ENCODE data around the gene PPP4R3C. TPM values are rescaled to one million over a fixed set of nuclear protein-coding genes. Genes with fewer than 3 reads are reported as not detected.

The PPP4R3C gene
- total RNA-seq, 3 donors from 2014 or later (not counting 1 experiment from before 2014, with no cell fraction given), result not detected

GRCh38 chrX:27439771-27440170 is 23.4 kb downstream of the PPP4R3C start:
- no peaks in the 10 kb centered on the region for H3K4me1 Mint-ChIP-seq
- Histone ChIP-seq H3K27me3 (ENCODE audit: control insufficient read depth, insufficient read depth, low read length) (no peaks in the 10 kb centered on the region), H3K27ac (ENCODE audit: low read length) (no peak overlapping the region), H3K4me1 (ENCODE audit: control insufficient read depth, insufficient read depth, low read length) (no peaks in the 10 kb centered on the region), H3K9me3 (ENCODE audit: control insufficient read depth, insufficient read depth, low read length) (peaks cover 2% of the 10 kb centered on the region), H3K36me3 (ENCODE audit: control insufficient read depth, insufficient read depth, low read length) (no peaks in the 10 kb centered on the region), H3K4me3 (ENCODE audit: low read length) (no peak overlapping the region)
- TF ChIP-seq, protein P1, sequence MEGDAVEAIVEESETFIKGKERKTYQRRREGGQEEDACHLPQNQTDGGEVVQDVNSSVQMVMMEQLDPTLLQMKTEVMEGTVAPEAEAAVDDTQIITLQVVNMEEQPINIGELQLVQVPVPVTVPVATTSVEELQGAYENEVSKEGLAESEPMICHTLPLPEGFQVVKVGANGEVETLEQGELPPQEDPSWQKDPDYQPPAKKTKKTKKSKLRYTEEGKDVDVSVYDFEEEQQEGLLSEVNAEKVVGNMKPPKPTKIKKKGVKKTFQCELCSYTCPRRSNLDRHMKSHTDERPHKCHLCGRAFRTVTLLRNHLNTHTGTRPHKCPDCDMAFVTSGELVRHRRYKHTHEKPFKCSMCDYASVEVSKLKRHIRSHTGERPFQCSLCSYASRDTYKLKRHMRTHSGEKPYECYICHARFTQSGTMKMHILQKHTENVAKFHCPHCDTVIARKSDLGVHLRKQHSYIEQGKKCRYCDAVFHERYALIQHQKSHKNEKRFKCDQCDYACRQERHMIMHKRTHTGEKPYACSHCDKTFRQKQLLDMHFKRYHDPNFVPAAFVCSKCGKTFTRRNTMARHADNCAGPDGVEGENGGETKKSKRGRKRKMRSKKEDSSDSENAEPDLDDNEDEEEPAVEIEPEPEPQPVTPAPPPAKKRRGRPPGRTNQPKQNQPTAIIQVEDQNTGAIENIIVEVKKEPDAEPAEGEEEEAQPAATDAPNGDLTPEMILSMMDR (IDR thresholded peaks at IDR 0.05), result no peak
- no peaks in the 10 kb centered on the region for H3K27me3 Mint-ChIP-seq (ENCODE audit: low read depth in 2 of 2)
- WGBS (ENCODE audit: insufficient coverage), result 44% methylated on average over 1 of the region's 2 CpGs
- no peak for DNase-seq
- H3K36me3 Mint-ChIP-seq, result no peaks in the 10 kb centered on the region
- H3K9me3 Mint-ChIP-seq, result peaks cover 0 to 10% of the 10 kb centered on the region in 2 donors
- H3K27ac Mint-ChIP-seq, result no peak overlapping the region
- H3K4me3 Mint-ChIP-seq, result no peak overlapping the region
- intact Hi-C loops (cut with micrococcal nuclease), result no loop called here
- no peak for ATAC-seq

DNA sequence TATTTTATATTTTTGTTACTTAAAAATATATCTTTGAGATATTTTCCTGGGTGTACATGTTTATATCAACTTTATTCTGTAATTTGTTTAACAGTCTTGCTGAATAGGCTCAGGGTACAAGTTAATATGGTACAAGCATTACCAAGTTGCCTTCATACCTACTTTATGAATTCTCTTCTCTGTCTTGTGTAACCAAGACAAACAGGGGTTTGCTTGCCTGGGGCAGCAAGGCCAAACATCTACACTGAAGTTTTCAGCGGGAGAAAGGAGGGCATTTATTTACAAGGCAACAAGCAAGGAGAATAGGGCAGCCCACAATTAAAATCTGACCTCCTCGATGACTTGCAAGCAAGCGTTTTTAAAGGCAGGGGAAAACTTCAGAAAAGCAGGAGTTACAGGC is 24.2 kb downstream of the PPP4R3C start:
- TF ChIP-seq, protein P1 (IDR thresholded peaks at IDR 0.05), result no peak
- no peak for DNase-seq
- no peaks in the 10 kb centered on the region for H3K4me1 Mint-ChIP-seq
- Histone ChIP-seq H3K4me1 (ENCODE audit: control insufficient read depth, insufficient read depth, low read length) (no peaks in the 10 kb centered on the region), H3K27ac (ENCODE audit: low read length) (no peak overlapping the region), H3K9me3 (ENCODE audit: control insufficient read depth, insufficient read depth, low read length) (peaks cover 2% of the 10 kb centered on the region), H3K4me3 (ENCODE audit: low read length) (no peak overlapping the region), H3K27me3 (ENCODE audit: control insufficient read depth, insufficient read depth, low read length) (no peaks in the 10 kb centered on the region), H3K36me3 (ENCODE audit: control insufficient read depth, insufficient read depth, low read length) (no peaks in the 10 kb centered on the region)
- peaks cover 0 to 10% of the 10 kb centered on the region in 2 donors for H3K9me3 Mint-ChIP-seq
- WGBS (ENCODE audit: insufficient coverage), result 60% methylated on average over 1 of the region's 3 CpGs
- ATAC-seq, result no peak
- H3K27ac Mint-ChIP-seq, result no peak overlapping the region
- no peak overlapping the region for H3K4me3 Mint-ChIP-seq
- intact Hi-C loops (cut with micrococcal nuclease), result no loop called here
- H3K27me3 Mint-ChIP-seq (ENCODE audit: low read depth in 2 of 2), result no peaks in the 10 kb centered on the region
- no peaks in the 10 kb centered on the region for H3K36me3 Mint-ChIP-seq

DNA sequence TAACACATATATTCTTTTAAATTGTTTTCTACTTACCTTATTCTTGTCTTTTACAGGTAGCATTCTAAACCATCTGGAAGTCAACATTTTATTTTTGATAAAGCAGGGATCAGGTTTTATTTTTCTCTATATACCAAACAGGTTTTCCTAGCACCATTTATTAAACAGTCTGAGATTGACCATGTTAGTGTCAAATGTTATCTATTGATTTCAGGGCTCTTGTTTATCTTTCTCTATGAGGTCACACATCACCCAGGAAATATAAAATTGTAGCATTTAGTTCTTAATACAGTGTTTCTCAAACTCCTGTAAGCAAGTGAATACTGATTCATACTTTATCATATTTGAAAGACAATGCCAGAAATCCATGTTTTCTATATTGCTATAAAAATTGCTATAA is 28.1 kb downstream of the PPP4R3C start:
- intact Hi-C loops (cut with micrococcal nuclease), result no loop called here
- H3K36me3 Mint-ChIP-seq, result no peaks in the 10 kb centered on the region
- H3K4me3 Mint-ChIP-seq, result no peak overlapping the region
- H3K27me3 Mint-ChIP-seq (ENCODE audit: low read depth in 2 of 2), result no peaks in the 10 kb centered on the region
- no peak for ATAC-seq
- TF ChIP-seq, protein P1 (IDR thresholded peaks at IDR 0.05), result no peak
- Histone ChIP-seq H3K4me3 (ENCODE audit: low read length) (no peak overlapping the region), H3K27me3 (ENCODE audit: control insufficient read depth, insufficient read depth, low read length) (no peaks in the 10 kb centered on the region), H3K36me3 (ENCODE audit: control insufficient read depth, insufficient read depth, low read length) (no peaks in the 10 kb centered on the region), H3K27ac (ENCODE audit: low read length) (no peak overlapping the region), H3K9me3 (ENCODE audit: control insufficient read depth, insufficient read depth, low read length) (no peaks in the 10 kb centered on the region), H3K4me1 (ENCODE audit: control insufficient read depth, insufficient read depth, low read length) (no peaks in the 10 kb centered on the region)
- DNase-seq, result no peak
- peaks cover 0 to 8% of the 10 kb centered on the region in 2 donors for H3K9me3 Mint-ChIP-seq
- H3K27ac Mint-ChIP-seq, result no peak overlapping the region
- no peaks in the 10 kb centered on the region for H3K4me1 Mint-ChIP-seq

Other genes with a start within 250 kb of the PPP4R3C start
- not detected for gene DCAF8L2, start 127.0 kb upstream of the PPP4R3C start, total RNA-seq